H1 (cell line): ENCODE measurements around the gene KRT6C. TPM values are rescaled to one million over a fixed set of nuclear protein-coding genes. Genes with fewer than 3 reads are reported as not detected.

ENCODE experiments used
- CTCF ChIA-PET: fragments of 300-600 bp; sonication (Branson Sonifier 250); formaldehyde crosslinking; loops from one replicate; lab custom pipeline; 2021; ENCODE audit not compliant: partially characterized antibody; lab: Charles Lee
- POLR2A ChIA-PET: fragments of 300-600 bp; sonication (Branson Sonifier 250); formaldehyde crosslinking; loops from one replicate; lab custom pipeline; 2021; ENCODE audit warnings: inconsistent platforms; ENCODE audit not compliant: partially characterized antibody; lab: Charles Lee
- DNase-seq, 2 experiments: peaks; one replicate each; pipeline versions ENCODE4 v3.0.0 to v3.0.0-alpha.2; 2010 to 2022; ENCODE audit warnings: low spot score in 2 of 2, low read depth in 1 of 2, mixed read lengths in 1 of 2
- FAIRE-seq: peaks from 2 replicates; lab custom pipeline; 2011; peaks lifted over from hg19 to GRCh38; lab: Jason Lieb, UNC
- H2AFZ ChIP-seq: 2 replicates; pipeline ENCODE4 v1.8.1; 2012; ENCODE audit warnings: low read length, inconsistent platforms
- H2AK5ac ChIP-seq: 2 replicates; pipeline ENCODE4 v1.6.1; 2013; ENCODE audit warnings: low read depth, low read length
- H2BK120ac ChIP-seq: replicated peaks from 2 replicates; pipeline ENCODE3; 2013; ENCODE audit warnings: low read depth, low read length, inconsistent platforms
- H2BK12ac ChIP-seq: 2 replicates; pipeline ENCODE4 v1.6.1; 2013; ENCODE audit warnings: low read depth, low read length
- H2BK15ac ChIP-seq: 2 replicates; pipeline ENCODE4 v1.6.1; 2013; ENCODE audit warnings: low read length
- H2BK20ac ChIP-seq: 2 replicates; pipeline ENCODE4 v1.6.1; 2013; ENCODE audit warnings: low read length
- H2BK5ac ChIP-seq: 2 replicates; pipeline ENCODE4 v1.6.1; 2013; ENCODE audit warnings: low read depth, low read length
- H3K14ac ChIP-seq: 2 replicates; pipeline ENCODE4 v1.6.1; 2013; ENCODE audit warnings: inconsistent platforms; ENCODE audit not compliant: insufficient read length
- H3K18ac ChIP-seq: 2 replicates; pipeline ENCODE4 v1.6.1; 2013; ENCODE audit warnings: low read length; ENCODE audit errors: extremely low read depth
- H3K23ac ChIP-seq: 2 replicates; pipeline ENCODE4 v1.6.1; 2013; ENCODE audit warnings: inconsistent platforms; ENCODE audit not compliant: insufficient read length
- H3K23me2 ChIP-seq: 2 replicates; pipeline ENCODE4 v1.6.1; 2013; ENCODE audit warnings: low read depth, low read length
- H3K27ac ChIP-seq: 2 replicates; pipeline ENCODE4 v1.6.1; 2011; ENCODE audit warnings: low read depth, low read length, inconsistent platforms
- H3K27me3 ChIP-seq, 4 experiments: replicated peaks in 1 of 4; 1 replicate in 1 of 4; 2 replicates in 3 of 4; pipeline versions ENCODE4 v1.6.1 to v1.8.1; 2011 to 2013; ENCODE audit warnings: low read length in 3 of 4, mild to moderate bottlenecking in 3 of 4, inconsistent platforms in 2 of 4, mixed read lengths in 2 of 4, moderate library complexity in 1 of 4; ENCODE audit not compliant: control insufficient read depth in 3 of 4, insufficient read depth in 3 of 4; ENCODE audit errors: extremely low read depth in 1 of 4
- H3K36me3 ChIP-seq, 4 experiments: 2 replicates each; pipeline versions ENCODE4 v1.6.1 to v1.8.1; 2011 to 2013; ENCODE audit warnings: mild to moderate bottlenecking in 4 of 4, low read length in 3 of 4, moderate library complexity in 2 of 4, control low read depth in 1 of 4, inconsistent platforms in 1 of 4; ENCODE audit not compliant: insufficient read depth in 4 of 4, control insufficient read depth in 2 of 4
- H3K4ac ChIP-seq: replicated peaks from 2 replicates; pipeline ENCODE3; 2013; ENCODE audit warnings: low read length, low read depth, mixed read lengths, inconsistent platforms; ENCODE audit not compliant: insufficient read length
- H3K4me1 ChIP-seq, 4 experiments: replicated peaks in 1 of 4; 1 replicate in 1 of 4; 2 replicates in 3 of 4; pipeline versions ENCODE4 v1.6.1 to v1.8.1; 2011 to 2013; ENCODE audit warnings: low read length in 3 of 4, inconsistent platforms in 2 of 4, mixed read lengths in 1 of 4; ENCODE audit not compliant: insufficient read depth in 4 of 4, control insufficient read depth in 3 of 4
- H3K4me2 ChIP-seq, 2 experiments: 2 replicates each; pipeline versions ENCODE4 v1.6.1 to v1.8.1; 2011 to 2013; ENCODE audit warnings: low read depth in 2 of 2, low read length in 2 of 2, control low read depth in 1 of 2, inconsistent platforms in 1 of 2, mild to moderate bottlenecking in 1 of 2; ENCODE audit not compliant: insufficient read depth in 1 of 2
- H3K4me3 ChIP-seq, 4 experiments: fragments of 200-600, 300-600 bp in 1 of 4; sonication (generic), shearing (Covaris generic), sonication (Bioruptor Twin) in 1 of 4; 2 replicates each; pipeline versions ENCODE4 v1.5.1 to v1.8.1; 2011 to 2016; ENCODE audit warnings: low read length in 4 of 4, low read depth in 3 of 4, control low read depth in 2 of 4, inconsistent platforms in 2 of 4, mild to moderate bottlenecking in 2 of 4, mixed read lengths in 1 of 4, moderate library complexity in 1 of 4; ENCODE audit not compliant: insufficient read depth in 2 of 4; ENCODE audit errors: extremely low read depth in 1 of 4
- H3K56ac ChIP-seq: replicated peaks from 2 replicates; pipeline ENCODE3; 2013; ENCODE audit warnings: low read depth, mild to moderate bottlenecking, mixed read lengths, low read length, inconsistent platforms; ENCODE audit not compliant: insufficient read length
- H3K79me1 ChIP-seq: 2 replicates; pipeline ENCODE4 v1.6.1; 2013; ENCODE audit warnings: low read depth, low read length, control low read depth
- H3K79me2 ChIP-seq, 2 experiments: 2 replicates each; pipeline versions ENCODE4 v1.6.1 to v1.8.1; 2012 to 2013; ENCODE audit warnings: low read length in 2 of 2, mild to moderate bottlenecking in 2 of 2, inconsistent platforms in 1 of 2; ENCODE audit not compliant: insufficient read depth in 2 of 2, control insufficient read depth in 1 of 2
- H3K9ac ChIP-seq, 4 experiments: replicated peaks in 1 of 4; 1 replicate in 1 of 4; 2 replicates in 3 of 4; pipeline versions ENCODE4 v1.6.1 to v1.8.1; 2011 to 2013; ENCODE audit warnings: low read depth in 3 of 4, low read length in 3 of 4, control low read depth in 2 of 4, mild to moderate bottlenecking in 2 of 4, moderate library complexity in 2 of 4, inconsistent platforms in 1 of 4; ENCODE audit errors: extremely low read depth in 1 of 4
- H3K9me3 ChIP-seq, 2 experiments: 2 replicates each; pipeline versions ENCODE4 v1.6.1 to v1.8.1; 2012 to 2013; ENCODE audit warnings: mild to moderate bottlenecking in 2 of 2, moderate library complexity in 2 of 2, control low read depth in 1 of 2, inconsistent platforms in 1 of 2, low read depth in 1 of 2, low read length in 1 of 2, mixed read lengths in 1 of 2; ENCODE audit not compliant: insufficient read depth in 2 of 2
- H4K20me1 ChIP-seq, 2 experiments: replicated peaks in 1 of 2; 2 replicates each; pipeline versions ENCODE3 to v1.8.1; 2011 to 2013; ENCODE audit warnings: inconsistent platforms in 2 of 2, low read length in 2 of 2, mild to moderate bottlenecking in 1 of 2; ENCODE audit not compliant: insufficient read depth in 2 of 2, control insufficient read depth in 1 of 2
- H4K5ac ChIP-seq: 2 replicates; pipeline ENCODE4 v1.6.1; 2013; ENCODE audit warnings: low read length, low read depth, mixed read lengths, inconsistent platforms; ENCODE audit not compliant: insufficient read length
- H4K8ac ChIP-seq: 2 replicates; pipeline ENCODE4 v1.8.0; 2013; ENCODE audit warnings: mild to moderate bottlenecking, moderate library complexity, low read length, inconsistent platforms; ENCODE audit not compliant: insufficient read depth; ENCODE audit errors: extremely low read depth
- H4K91ac ChIP-seq: replicated peaks from 2 replicates; pipeline ENCODE3; 2013; ENCODE audit warnings: low read length, mixed read lengths, inconsistent platforms; ENCODE audit not compliant: insufficient read length
- JUND ChIP-seq: IDR thresholded peaks from 2 replicates; pipeline ENCODE4 v1.6.1; 2011; ENCODE audit warnings: mild to moderate bottlenecking, improper control_type of control experiment, low read length
- RAD21 ChIP-seq, 2 experiments: IDR thresholded peaks in 1 of 2; conservative IDR thresholded peaks in 1 of 2; 2 replicates each; pipeline ENCODE4 v1.6.1; 2011; ENCODE audit warnings: low read depth in 2 of 2, low read length in 2 of 2, improper control_type of control experiment in 1 of 2, inconsistent platforms in 1 of 2, mild to moderate bottlenecking in 1 of 2, moderate library complexity in 1 of 2
- SIN3A ChIP-seq, 2 experiments: IDR thresholded peaks in 1 of 2; conservative IDR thresholded peaks in 1 of 2; 2 replicates each; pipeline ENCODE4 v1.6.1; 2011 to 2012; ENCODE audit warnings: low read length in 2 of 2, improper control_type of control experiment in 1 of 2, low read depth in 1 of 2, mild to moderate bottlenecking in 1 of 2
- TCF12 ChIP-seq: IDR thresholded peaks from 2 replicates; pipeline ENCODE4 v1.6.1; 2011; ENCODE audit warnings: low read depth, mild to moderate bottlenecking, low read length
- WGBS, 2 experiments: shearing (Covaris generic) in 1 of 2; methylation state at CpG; one replicate each; pipeline versions ENCODE4 v1.1.6 to v1.1.7; 2013 to 2015; ENCODE audit warnings: low lambda C conversion rate in 2 of 2, mixed read lengths in 2 of 2, inconsistent platforms in 1 of 2, low coverage in 1 of 2, missing lambda C conversion rate in 1 of 2; ENCODE audit not compliant: insufficient replicate concordance in 2 of 2, insufficient coverage in 1 of 2, insufficient read length in 1 of 2; ENCODE audit errors: extremely low coverage in 1 of 2, missing lambda C conversion rate in 1 of 2; 5-methylcytosine and 5-hydroxymethylcytosine counted together
- polyA plus RNA-seq, 7 experiments: library from polyadenylated mRNA; depleted of rRNA in 3 of 7; stranded (reverse) in 5 of 7; unstranded in 2 of 7; fragments of >200 nt in 5 of 7; fragments of 200-250 nt in 2 of 7; gene quantifications; 1 replicate in 5 of 7; 2 replicates in 1 of 7; 4 replicates in 1 of 7; pipeline versions ENCODE4 v1.2.1 to v1.2.3, GENCODE V29; 2011 to 2013; ENCODE audit warnings: missing spikeins in 2 of 7, mixed read lengths in 2 of 7
- total RNA-seq: library from RNA; stranded (reverse); fragmentation: NEBNext Ultra II Directional; extraction: Animal tissue kit (Norgen Biotek cat#: 25700); gene quantifications from 2 replicates; pipeline ENCODE4 v1.2.1, GENCODE V29; 2021

Gene KRT6C
- total and polyA plus RNA-seq, 2 of the 8 experiments (the other 6 are each of a cell fraction or from before 2014, with no cell fraction given): not detected

DNA sequence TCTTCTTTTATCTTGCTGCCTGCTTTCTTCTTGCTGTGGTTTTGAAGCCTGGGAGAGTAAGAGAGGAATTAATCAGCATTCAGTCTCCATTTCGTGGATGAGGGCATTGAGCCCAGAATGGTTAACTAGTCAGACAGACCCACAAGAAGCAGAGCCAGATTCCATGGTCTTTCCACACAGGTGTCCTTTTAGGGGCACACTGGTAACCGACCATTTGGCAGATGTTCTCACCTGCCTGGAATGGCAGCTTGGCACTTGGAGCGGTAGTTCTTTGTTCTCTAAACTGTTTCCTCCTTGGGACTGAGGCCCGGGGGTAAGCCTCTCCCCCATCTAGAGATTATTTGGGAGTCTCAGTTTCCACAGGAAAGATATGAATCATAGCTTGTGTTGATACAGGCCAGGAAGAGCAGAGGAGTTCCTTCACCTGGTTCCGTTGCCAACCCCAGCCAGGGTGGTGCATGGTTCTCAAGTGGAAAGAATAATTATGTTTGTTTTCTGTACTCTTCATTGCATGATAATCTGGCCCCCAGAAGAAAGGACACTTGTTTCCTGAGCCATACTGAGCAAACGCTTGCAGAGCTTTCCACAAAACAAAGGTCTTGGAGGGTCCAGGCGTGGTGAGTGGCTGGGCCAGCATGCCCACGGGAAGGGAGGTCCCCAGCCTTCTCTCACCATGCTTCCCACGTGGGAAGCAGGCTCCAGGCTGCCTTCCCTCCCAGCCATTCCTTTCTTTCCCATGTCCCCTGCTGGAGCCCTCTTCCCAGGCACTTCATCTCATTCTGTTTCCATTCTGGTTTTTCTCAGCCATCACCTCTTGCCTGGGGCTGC, 37.4 kb downstream of the KRT6C start:
- ChIA-PET CTCF (interaction anchor here (0.8 to 5.3 kb wide), 4 partner anchors 23 to 109 kb away, joined by 3 to 23 read pairs (median 5); no protein-coding TSS in a partner anchor), POLR2A (interaction anchor here (1.0 kb wide), 1 partner anchor 19 kb away, joined by 3 read pairs; no protein-coding TSS in a partner anchor)
- Histone ChIP-seq H3K4me1 (no peaks in the 10 kb centered on the region), H4K20me1 (no peaks in the 10 kb centered on the region), H3K79me1 (no peaks in the 10 kb centered on the region), H3K4me2 (no peak overlapping the region), H3K56ac (no peak overlapping the region), H4K91ac (no peak overlapping the region), H3K79me2 (no peaks in the 10 kb centered on the region), H3K4ac (no peak overlapping the region), H4K8ac (no peak overlapping the region), H3K27ac (no peak overlapping the region), H2BK5ac (no peak overlapping the region), H3K9me3 (no peaks in the 10 kb centered on the region), H3K23me2 (no peaks in the 10 kb centered on the region), H3K23ac (no peak overlapping the region), H3K14ac (no peak overlapping the region), H2BK12ac (no peak overlapping the region), H3K36me3 (no peaks in the 10 kb centered on the region), H3K9ac (no peak overlapping the region), H2AFZ (no peak overlapping the region), H2AK5ac (no peak overlapping the region), H2BK20ac (no peak overlapping the region), H3K4me3 (no peak overlapping the region), H2BK15ac (no peak overlapping the region), H3K18ac (no peak overlapping the region), H4K5ac (no peak overlapping the region), H3K27me3 (no peaks in the 10 kb centered on the region; a peak in 2 of 7 replicates), H2BK120ac (no peak overlapping the region)
- no peak for TF ChIP-seq SIN3A (conservative IDR thresholded peaks at IDR 0.05 in 1 of 2, IDR thresholded peaks at IDR 0.05 in 1 of 2; ENCODE audit: low read depth in 1 of 2, low read length in 2 of 2)
- no peak for TF ChIP-seq JUND
- TF ChIP-seq RAD21 (IDR thresholded peaks at IDR 0.05 in 1 of 2, conservative IDR thresholded peaks at IDR 0.05 in 1 of 2; ENCODE audit: low read depth in 2 of 2, low read length in 2 of 2): no peak
- TF ChIP-seq TCF12: no peak
- DNase-seq (no peak), FAIRE-seq (no peak)
- 85% methylated on average over 9 of the region's 9 CpGs; no CpG with 5 or more reads in 1 of the 2 experiments for WGBS, 2 experiments
